ENCODE measurements around the gene BCDIN3D.
"Not testable (repeated sequence)": the region's sequence is repeated elsewhere in the genome, so short reads cannot be mapped to it uniquely, and the experiment has no call there.

BCDIN3D gene

GRCh38 chr12:49842519-49843352 lies at the start of gene BCDIN3D:
TSS of gene BCDIN3D (minus strand) at chr12:49843106. CDS start at chr12:49843087, 19 bp downstream.
- DNase-seq (ENCODE audit: low spot score): peak; percentile 96

DNA sequence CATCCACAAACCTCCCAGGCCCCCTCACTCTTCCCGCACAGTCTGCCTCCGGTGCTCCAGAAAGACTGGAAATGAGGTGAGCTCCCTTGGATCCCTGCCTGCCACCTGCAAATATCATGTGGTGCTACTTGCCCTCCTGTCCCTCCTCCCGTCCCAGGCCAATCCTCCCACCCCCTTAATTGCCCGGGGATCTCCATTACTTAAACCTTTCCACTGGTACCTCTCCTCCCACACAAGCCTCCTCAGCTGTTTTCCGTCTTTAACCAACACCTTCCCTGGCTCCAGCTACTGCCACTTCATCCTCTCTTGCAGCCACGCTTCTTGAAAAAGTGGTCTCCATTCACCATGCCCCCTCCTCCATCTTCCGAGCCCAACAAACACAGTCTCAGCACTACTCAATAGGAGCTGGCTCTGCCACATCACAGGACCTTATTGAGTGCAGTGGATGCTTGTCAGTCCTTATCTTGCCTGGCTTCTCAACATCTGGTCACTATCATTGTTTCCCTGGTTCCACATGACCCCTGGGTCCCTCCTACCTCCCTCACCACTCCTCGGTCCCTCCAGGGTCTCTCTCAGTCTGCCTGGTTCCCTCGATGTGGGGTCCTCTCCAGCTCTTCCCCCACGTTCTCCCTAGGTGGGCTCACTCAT lies 49.3 kb upstream of the BCDIN3D start:
- DNase-seq (ENCODE audit: low spot score): no peak

DNA sequence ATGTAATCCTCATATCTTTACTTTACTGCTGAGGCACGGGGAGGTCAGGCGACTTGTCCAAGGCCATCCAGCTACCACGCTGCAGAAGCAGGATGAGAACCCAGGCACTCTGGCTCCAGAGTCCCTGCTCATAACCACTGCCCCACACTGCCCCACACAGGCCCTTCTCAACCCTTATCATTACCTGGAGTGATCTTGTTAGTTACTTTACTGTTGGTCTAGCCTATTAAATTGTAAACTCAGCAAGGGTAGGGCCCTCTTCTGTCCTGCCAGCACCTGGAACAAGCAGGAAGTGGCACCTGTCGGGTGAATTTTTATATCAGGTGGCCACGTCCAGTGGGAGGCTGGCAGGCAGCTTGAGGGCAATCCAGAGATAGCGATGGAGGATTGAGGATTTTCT lies 48.6 kb upstream of the BCDIN3D start:
- DNase-seq (ENCODE audit: low spot score): no peak

- DNase-seq (ENCODE audit: low spot score): no peak
Observed at GRCh38 chr12:49891012-49891411, 48.1 kb upstream of the BCDIN3D start.

DNA sequence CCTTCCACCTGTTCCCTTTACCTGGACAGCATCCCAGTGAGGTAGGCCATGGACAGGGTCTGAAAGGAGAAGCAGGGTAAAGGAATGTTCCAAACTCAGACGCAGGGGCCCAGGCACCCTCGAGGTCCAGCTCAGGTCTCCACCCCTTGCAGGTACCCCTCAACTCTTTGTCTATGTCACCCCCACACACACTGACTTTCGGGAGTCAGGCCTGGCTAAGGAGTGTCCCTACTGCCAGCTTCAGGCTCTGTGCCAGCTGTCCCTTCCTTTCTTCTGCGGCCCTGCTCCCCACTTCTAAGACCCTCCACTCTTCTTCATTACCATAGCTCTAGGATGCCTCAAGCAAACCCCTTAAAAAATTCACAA lies 47.2 kb upstream of the BCDIN3D start:
- no peak for DNase-seq (ENCODE audit: low spot score)

- no peak for DNase-seq (ENCODE audit: low spot score)
Observed at GRCh38 chr12:49889361-49890095, 46.6 kb upstream of the BCDIN3D start.

DNA sequence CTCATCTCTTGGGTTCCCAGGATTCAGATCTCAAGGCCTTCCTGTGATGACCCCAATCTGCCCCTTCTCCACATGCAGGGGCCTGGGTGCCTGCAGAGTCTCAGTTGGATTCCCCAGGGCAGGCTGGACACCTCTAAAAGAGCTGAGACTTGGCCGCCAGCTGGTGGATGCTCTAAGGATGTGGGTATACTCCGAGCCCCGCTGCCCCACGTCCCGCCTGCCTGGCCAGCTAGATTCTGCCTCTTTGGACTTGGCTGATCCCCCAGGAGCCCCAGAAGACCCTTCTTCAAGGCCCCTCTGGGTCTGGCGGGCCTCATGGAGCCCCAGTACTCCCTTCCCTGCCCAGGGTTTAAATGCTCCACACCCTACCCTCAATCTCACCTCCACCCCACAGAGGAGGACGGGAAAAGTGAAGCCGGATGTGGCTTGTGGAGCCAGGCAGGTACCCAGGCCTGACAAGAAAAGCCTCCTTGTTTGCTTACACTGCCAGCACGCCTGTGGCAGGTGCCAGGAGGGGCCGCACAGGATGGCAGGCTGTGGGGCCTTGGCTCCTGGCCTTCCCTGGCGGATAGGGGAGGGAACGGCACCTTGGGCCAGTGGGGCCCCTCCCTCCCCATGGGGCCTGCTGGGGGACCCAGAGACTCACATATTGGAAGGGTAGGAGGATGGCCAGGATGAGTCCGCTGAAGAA lies 45.7 kb upstream of the BCDIN3D start:
- DNase-seq (ENCODE audit: low spot score): peak; percentile 88

GRCh38 chr12:49887536-49888401 lies 44.9 kb upstream of the BCDIN3D start:
- peak; percentile 71 for DNase-seq (ENCODE audit: low spot score)

GRCh38 chr12:49887091-49887490 lies 44.2 kb upstream of the BCDIN3D start:
- no peak for DNase-seq (ENCODE audit: low spot score)

- no peak for DNase-seq (ENCODE audit: low spot score)
Observed at GRCh38 chr12:49885663-49886461, 43.0 kb upstream of the BCDIN3D start.

GRCh38 chr12:49885118-49885517 lies 42.2 kb upstream of the BCDIN3D start:
- DNase-seq (ENCODE audit: low spot score): no peak

DNA sequence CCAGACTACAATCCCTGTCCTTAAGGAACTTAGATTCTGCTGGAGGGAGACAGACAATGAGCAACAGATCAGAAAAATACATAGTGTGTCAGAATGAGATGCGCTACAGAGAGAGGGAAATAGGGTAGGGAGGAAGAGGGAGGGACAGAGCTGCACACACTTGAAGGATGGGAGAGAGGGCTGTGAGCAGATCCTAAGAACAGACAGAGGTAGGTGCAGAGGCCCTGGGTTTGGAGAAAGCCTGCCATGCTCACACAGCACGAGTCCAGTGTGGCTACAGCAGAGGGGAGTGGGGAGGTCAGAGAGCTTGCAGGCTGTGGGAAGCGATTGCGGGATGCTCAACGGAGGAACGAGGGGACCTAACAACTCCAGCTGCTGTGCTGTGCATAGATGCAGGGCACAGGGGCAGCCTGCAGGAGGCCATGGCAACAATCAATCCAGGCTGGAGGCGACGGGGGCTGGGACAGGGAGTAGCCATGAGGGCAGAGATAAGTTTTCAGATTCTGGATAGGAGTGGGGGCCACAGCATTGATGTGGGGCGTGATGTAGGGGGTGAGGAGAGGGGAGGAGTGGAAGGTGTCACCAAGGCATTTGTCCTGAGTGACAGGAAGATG lies 40.1 kb upstream of the BCDIN3D start:
- DNase-seq (ENCODE audit: low spot score): no peak

DNA sequence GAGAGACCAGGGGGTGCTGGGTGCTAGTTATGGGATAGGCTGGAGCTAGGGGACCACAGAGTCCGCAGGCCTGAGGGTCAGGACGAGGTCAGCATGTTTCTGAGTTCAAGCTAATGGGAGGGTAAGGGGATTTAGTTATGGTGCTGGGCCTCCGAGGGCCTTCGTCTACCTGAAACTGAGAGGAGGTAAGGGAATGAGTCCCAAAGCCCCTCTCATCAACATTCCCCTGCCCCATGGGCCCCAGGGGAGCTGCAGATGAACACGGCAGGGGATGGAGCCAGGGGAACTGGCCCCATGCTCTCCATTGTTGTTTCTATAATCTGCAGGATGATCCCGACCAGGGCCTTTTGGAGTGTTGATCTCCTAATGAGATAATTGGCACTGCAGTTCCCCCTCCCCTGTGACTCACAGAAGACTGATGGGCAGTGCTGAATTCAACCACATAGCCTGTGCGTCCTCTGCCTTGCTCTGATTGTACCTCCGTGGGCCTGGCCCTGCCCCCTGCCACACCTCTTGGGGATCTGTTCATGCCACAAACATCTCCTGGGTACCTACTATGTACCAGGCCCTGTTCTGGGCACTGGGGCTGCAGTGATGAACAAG lies 39.4 kb upstream of the BCDIN3D start:
- peak; percentile 52 for DNase-seq (ENCODE audit: low spot score)

DNA sequence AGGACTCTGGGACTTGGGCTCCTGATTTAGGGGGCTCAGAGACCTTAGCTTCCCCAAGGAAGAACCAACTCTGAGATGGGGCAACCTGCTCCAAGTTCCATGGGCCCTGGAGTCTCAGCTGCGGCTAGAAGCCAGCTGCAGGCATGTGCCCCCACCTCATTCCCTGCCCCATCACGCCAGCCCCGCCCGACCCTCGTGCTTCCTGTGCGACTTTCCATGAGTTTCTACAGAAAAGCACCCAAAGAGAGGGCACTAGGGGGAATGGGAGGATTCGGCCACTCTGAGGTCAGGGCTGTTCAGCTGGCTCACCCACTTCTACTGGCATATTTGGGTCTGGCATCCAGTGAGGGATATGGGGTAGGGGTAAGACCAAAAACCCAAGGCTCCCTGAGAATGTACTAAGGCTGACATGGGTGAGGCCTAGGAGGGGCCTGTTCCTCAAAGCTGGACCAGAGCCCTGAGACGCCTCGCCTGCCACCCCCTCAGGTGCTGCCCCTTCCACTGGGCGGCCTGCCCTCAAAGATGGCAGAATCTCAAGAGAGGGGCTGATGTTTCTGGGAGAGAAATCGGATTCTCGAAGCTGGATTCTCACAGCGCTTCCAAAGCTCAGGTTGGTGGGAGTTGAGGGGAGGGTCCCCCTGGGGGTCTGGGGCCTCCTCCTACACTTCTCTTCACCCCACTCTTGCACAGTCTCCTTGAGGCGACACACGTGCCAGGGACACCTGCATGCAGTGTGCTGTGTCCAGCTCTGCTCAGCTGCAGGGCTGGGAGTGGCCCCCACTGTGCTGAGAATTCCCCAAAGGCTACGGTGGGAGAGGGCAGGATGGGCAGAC lies 38.7 kb upstream of the BCDIN3D start:
- no peak for DNase-seq (ENCODE audit: low spot score)

GRCh38 chr12:49880756-49881414 lies 38.0 kb upstream of the BCDIN3D start:
- DNase-seq (ENCODE audit: low spot score): no peak

DNA sequence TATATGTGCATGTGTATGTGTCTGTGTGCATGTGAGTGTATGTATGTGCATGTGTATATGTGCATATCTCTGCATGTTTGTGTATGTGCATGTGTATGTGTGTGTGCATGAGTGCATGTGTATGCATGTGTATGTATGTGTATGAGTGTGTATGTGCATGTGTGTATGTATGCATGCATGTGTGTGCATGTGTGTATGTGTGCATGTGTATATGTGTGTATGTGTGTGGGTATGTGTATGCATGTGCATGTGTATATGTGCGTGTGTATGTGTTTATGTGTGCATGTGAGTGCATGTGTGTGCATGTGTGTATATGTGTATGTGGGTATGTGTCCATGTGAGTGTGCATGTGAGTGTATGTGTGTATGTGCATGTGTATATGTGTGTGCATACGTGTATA lies 36.2 kb upstream of the BCDIN3D start:
- DNase-seq (ENCODE audit: low spot score): not testable (repeated sequence)

DNA sequence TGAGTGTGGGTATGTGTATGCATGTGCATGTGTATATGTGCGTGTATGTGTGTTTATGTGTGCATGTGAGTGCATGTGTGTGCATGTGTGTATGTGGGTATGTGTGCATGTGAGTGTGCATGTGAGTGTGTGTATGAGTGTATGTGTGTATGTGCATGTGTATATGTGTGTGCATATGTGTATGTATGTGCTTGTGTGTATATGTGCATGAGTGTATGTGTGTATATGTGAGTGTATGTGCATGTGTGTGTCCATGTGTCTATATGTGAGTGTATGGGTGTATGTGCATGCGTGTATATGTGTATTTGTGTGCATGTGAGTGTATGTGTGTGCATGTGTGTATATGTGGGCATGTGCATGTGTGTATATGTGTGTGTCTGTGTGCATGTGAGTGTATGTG lies 35.1 kb upstream of the BCDIN3D start:
- DNase-seq (ENCODE audit: low spot score): no peak

DNA sequence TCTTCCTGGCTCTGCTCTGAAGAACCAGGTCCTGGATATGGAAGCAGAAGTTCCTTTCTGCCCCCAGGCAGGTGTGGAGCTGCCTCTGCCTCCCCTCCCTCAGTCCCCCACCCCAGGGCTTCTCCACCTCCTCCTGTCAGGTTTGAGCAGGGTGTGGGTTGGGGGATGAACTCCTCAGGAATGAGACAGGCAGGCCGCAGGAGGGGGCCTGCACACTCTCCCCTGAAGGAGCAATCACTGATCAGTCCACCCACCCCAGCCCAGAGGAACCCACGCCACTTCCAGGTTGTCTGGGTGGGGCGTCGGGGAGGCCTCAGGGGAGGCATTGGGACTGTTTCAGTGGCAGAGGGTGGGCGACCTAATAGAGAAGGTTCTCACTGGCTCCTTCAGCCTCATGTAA lies 34.2 kb upstream of the BCDIN3D start:
- no peak for DNase-seq (ENCODE audit: low spot score)
